Stimulated activated CD4-positive, alpha-beta T cell treated with anti-CD3 and anti-CD28 coated beads, Interleukin-2, amount 100 ng/mL, for 24 hours (primary cell): ENCODE data around the gene RALGAPB.
"Not testable (repeated sequence)": the region's sequence is repeated elsewhere in the genome, so short reads cannot be mapped to it uniquely, and the experiment has no call there.

Experiments
- DNase-seq, 2 donors: peaks; one replicate each; pipeline ENCODE4 v3.0.0-alpha.2; 2020

The RALGAPB gene

DNA sequence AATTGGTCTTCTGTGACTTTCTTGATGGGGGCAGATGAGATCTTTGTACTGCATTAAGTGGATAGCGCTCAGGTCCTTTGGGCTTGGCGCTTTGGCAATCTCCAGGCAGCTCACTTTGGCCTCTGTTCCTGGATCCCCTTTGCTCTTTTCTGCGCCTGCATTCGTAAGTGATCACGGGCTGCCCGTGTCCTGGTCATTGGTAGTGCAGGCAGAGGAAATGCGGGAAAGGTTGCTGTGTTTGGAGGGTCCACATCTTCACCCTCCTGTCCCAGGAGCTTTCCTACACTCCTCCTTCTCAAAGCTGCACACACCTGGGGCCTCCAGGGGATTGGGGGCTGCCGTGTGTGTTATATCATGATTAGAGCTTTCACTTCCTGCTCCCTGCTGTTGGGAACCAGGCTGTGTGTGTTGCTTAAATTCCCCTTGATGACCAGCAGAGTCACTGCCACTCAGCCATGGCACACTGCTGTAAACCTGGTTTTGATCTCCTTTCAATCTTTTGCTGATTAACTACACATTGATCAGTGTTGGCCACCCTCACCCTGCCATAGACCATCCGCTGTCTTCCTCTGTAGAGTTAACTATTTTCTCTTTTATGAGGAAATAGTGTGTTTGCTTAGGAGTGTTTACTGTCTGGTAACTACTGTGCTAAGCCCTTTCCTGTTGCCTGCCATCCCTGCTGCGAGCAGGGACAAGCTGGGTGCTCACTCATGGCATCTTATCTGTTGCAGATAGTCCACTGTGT, 24.5 kb upstream of the RALGAPB start:
- DNase-seq = no peak

DNA sequence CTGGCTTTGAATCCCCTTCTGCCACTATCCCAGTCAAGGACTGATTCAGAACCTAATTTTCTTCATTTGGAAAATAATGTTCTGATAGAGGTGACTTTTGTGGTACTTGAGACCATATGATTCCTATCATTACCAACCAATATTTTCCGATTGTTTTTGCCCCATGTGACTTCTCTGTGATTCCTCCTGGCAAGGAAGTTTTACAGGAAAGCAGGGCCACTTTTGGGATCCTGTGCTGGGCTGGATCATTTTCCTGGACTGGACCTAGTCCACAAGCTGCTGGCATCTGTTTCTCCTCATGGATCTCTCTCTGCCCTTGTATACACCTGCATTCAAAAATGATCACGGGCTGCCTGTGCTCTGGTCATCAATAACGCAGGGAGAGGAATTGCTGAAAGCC, 23.6 kb upstream of the RALGAPB start:
- no peak for DNase-seq

DNA sequence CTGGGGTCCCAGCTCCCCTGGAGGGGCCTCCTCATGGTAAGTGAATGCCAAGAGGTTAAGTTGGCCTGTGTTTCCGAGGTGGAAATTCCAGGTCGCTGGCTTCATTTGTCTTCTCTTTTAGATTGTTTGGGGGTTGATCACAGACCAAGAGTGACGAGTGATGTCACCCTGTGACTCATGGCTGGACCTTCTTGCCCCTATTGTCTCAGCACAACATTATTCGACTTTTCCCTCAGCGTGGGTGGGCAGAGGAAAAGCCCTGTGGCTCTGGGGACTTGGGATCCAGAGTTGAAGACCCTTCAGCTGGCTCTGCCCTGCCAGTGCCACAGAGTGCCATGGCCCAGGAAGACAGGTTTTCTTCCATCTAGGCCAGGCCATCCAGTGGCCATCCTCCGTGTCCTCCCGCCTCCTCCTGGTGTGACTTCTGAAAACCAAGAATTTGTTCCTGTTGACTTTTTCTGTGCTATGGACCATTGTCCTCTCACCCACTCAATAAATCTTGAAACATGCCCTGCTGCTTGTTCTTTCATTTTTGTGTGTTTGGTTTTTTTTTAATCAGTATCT, 22.1 kb upstream of the RALGAPB start:
- DNase-seq = no peak

DNA sequence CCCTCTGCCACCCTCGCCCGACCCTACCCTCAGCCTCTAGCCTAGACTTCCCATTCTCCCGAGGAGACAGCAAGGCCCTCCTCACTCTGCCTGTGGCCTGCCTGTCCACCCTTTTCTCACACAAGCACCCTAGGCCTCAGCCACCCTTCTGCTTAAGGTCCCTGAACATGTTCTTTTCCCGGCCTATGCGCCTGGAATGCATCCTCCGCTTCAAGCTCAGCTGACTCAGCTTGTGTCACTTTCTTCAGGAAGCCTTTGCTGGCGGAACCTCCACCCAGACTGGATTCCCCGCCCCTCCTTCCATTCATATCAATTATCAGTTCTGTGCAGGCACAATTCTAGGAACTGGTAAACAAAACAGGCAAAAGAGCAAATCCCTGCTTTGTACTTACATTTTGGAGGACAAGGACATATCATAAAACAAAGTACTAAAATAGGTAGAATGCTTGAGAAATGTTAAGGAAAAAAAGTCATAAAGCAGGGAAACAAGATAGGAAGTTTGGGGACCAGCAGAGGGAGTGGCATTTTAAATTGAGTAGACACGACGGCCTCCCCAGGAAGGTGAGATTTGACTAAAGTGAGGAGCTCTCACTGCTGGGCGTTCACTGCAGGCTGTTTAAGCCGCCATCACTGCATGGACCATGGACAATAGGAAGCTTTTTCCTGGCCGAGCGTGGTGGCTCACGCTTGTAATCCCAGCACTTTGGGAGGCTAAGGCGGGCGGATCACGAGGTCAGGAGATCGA, 19.6 kb upstream of the RALGAPB start:
- DNase-seq = no peak

DNA sequence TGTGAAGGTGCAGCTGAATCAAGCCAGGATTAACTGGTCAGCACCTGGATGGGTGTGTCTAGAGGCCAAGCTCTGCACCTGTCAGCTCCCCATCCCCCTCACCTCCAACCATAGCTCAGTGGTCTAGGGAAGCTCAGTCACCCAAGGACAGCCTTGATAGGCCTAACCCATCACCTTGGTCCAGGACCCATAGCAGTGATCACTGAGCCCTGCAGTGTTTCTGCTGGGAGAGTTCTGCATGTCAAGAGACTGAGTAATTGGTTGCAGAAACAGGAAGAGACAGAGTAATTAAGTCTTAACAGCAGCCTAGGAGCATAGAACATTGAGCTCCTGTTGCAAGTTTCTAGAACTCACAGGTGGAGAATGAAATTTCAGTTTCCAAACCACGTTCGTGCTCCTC, 18.7 kb upstream of the RALGAPB start:
- DNase-seq = no peak

DNA sequence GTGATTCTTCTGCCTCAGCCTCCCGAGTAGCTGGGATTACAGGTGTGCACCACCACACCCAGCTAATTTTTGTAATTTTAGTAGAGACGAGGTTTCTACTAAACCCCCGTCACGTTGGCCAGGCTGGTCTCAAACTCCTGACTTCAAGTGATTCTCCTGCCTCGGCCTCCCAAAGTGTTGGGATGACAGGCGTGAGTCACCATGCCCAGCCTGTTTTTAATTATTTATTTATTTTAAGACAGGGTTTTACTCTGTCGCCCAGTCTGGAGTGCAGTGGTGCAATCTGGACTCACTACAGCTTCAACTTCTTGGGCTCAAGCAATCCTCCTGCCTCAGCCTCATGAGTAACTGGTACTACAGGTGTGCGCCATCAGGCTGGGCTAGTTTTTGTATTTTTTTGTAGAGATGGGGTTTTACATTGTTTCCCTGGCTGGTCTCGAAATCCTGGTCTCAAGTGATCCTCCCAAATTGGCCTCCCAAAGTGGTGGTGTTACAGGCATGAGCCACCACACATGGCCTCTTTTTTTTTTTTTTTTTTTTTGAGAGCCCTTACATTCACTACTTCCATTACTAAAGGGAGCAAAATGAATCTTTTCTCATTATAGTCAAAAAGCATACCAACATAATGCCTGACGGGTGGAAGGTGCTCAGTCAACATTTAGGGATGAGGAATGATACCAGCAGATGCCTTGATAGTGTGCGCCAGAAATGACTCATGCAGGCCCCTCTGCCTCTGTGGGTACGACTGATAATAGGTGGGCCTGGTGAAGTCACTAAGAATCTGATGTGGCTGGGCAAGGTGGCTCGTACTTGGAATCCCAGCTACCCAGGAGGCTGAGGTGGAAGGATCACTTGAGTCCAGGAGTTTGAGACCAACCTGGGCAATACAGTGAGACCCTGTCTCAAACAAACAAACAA, 17.8 kb upstream of the RALGAPB start:
- no peak for DNase-seq

DNA sequence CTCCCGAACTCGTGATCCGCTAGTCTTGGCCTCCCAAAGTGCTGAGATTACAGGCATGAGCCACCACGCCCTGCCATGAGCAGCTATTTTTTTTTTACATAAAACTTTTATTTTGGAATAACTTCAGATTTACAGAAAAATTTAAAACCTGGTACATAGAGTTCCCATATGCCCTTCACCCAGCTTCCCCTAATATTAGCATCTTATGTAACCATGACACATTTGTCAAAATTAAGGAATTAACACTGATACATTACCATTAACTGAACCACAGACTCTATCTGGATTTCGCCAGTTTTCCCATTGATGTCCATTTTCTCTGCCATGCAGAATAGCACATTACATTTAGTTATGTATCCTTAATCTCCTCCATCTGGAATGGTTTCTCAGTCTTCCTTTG, 14.3 kb upstream of the RALGAPB start:
- no peak for DNase-seq

DNA sequence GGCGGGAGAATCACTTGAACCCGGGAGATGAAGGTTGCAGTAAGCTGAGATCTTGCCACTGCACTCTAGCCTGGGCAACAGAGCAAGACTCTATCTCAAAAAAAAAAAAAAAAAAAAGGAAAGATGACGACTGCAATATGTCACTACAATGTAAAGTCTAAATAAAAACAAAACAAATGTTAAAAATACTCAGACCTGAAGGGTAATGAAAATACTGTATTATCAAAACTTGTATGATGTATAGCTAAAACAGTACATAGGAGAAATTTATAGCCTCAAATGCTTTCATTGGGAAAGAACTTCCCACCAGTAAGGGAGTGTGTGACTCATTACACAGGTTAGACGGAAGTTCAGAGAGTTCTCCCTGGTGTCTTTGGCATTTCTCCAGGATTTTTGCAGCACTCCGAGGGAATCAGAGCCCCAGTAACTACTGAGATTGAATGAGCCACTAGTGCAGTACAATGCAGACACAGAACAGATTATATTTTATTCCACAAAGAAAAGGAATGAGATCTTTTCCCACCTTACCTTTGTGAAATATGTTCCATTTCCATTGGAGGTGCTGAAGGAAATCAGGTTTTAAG, 12.5 kb upstream of the RALGAPB start:
- DNase-seq = no peak

DNA sequence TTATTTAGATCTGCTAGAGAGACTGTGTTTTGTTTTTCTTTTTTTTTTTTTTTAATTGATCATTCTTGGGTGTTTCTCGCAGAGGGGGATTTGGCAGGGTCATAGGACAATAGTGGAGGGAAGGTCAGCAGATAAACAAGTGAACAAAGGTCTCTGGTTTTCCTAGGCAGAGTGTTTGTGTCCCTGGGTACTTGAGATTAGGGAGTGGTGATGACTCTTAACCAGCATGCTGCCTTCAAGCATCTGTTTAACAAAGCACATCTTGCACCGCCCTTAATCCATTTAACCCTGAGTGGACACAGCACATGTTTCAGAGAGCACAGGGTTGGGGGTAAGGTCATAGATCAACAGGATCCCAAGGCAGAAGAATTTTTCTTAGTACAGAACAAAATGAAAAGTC, 12.0 kb upstream of the RALGAPB start:
- DNase-seq = not testable (repeated sequence)

DNA sequence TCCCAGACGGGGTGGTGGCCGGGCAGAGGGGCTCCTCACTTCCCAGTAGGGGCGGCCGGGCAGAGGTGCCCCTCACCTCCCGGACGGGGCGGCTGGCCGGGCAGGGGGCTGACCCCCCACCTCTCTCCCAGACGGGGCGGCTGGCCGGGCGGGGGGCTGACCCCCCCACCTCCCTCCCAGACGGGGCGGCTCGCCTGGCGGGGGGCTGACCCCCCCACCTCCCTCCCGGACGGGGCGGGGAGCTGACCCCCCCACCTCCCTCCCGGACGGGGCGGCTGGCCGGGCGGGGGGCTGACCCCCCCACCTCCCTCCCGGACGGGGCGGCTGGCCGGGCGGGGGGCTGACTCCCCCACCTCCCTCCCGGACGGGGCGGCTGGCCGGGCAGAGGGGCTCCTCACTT, 11.5 kb upstream of the RALGAPB start:
- DNase-seq = not testable (repeated sequence)

DNA sequence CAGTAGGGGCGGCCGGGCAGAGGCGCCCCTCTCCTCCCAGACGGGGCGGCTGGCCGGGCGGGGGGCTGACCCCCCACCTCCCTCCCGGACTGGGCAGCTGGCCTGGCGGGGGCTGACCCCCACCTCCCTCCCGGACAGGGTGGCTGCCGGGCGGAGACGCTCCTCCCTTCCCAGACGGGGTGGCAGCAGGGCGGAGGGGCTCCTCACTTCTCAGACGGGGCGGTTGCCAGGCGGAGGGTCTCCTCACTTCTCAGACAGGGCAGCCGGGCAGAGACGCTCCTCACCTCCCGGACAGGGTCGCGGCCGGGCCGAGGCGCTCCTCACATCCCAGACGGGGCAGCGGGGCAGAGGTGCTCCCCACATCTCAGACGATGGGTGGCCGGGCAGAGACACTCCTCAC, 11.1 kb upstream of the RALGAPB start:
- not testable (repeated sequence) for DNase-seq

DNA sequence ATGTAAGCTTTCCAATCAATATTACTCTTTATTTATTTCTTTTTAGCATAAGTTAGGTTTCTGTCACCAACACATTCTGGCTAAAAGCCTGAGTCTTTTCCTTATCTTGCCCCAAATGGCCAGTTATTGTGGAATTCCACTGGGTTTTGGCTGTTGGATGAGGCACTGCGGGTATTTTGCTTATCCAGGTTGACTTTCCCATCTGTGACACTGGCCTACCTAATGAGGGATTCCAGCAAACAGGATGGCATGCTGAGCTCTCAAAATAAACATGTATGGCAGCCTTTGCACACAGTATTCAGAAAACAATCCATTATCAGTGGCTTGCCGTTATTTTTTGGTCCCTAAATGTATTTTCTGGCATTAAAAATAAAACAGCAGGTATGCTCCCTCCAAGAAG, 6.5 kb upstream of the RALGAPB start:
- DNase-seq = no peak

DNA sequence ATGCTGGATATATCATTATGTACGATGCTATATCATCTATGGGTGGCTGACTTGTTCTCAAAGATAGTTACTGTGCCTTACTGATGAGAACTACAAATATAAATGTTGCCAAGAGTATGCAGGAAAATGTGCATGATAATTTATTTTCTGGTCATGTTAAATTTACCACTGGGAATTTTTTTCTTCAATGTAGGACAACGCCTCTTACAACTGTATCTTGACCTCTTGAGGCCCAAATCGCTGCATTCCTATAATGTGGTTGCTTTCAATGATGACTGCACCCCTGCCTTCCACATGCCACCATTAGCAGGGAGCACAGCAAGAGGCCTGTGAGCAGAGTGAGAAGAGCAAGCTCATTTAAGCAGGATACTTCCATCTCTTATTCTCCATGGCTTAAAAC, 5.7 kb upstream of the RALGAPB start:
- no peak for DNase-seq

DNA sequence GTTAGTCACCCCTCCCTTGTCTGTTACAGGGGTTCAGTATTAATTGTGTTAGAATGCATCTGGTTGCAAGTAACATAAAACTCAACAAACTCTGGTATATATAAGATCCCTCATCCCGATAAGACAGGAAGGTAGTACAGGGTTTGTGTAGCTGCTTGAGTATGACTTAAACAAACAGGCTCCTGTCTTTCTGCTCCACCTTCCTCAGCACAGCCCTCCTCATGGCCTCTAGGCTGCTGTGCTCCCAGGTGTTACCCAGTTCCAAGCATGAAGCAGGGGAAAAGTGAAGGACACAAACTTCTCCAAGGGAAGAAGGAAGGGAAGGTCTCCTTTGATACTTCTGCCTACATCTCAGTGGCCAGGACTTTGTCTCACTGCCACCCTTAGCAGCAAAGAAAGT, 1.4 kb upstream of the RALGAPB start:
- DNase-seq = no peak

DNA sequence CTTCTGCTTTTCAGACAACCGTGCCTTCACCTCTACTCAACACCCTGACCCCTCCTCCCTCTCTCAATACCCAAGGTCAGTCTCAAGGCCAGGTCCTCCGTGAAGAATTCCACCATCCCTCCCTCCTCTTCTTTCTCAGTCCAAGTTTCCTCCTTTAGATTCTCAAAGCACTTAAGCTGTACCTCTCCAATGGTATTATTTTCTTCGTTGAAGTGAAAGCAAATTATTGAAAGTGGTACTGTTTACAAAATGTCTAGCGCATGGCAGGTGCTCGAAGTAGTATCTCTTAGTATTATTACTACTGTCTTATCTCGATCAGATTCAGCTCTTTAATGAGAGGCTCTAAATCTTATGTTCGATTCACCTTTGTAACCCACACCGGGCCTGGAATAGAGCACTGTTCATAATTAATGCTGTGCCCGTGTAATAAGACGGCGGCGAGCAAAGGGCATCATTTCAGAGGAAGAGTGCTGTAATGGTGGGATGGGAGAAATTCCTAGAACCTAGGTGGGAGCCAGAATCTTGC, 593 bp upstream of the RALGAPB start:
- no peak for DNase-seq

DNA sequence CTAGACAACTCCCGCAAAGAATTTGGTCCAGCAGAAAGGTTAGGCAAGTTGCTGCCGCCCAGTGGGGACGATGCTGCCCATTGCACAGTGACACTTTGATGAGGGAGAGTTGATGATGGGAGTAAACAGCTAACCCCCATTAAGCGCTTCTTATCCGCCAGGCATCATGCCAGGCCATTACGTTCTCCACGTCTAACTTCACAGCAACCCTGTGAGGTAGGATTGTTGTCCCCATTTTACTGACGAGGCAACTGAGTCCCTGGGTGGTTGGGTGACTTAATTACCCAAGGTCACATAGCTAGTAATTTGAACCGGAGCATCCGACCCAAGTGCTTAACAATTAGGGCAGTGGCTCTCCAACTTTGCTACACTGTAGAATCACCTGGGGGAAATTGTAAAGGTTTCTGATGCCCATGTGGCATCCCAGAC, 738 bp downstream of the RALGAPB start:
- no peak for DNase-seq

DNA sequence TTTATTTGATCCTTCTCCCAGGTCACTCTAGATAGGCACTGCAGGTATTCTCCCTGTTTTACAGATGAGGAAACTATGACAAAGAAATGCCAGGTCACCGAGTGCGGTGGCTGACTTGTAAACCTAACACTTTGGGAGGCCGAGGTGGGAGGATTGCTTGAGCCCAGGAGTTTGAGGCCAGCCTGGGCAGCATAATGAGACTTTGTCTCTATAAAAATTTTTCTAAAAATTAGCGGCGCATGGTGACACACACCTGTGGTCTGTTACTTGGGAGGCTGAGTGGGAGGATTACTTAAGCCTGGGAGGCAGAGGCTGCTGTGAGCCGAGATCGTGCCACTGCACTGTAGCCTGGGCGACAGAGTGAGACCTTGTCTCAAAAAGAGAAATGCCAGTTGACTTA, 5.1 kb downstream of the RALGAPB start:
- DNase-seq = no peak

DNA sequence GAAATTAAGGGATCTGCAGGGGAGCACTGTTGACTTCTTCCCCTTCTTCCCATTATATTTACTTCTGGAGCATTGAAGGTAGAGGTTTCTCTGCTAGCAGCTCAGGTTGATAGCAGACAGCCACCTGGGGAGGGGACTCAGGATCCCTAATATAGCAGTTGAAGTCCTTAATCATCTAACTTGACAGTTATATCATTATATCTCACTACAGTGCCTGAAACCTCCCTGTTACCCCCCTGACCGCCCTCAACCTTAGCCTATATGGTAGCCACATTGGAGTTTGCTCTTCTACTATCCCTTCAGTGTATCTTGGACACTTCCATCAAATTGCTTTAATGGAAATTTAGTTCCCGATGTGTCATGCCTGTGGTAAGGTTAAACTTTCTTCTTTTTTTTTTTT, 7.0 kb downstream of the RALGAPB start:
- DNase-seq = no peak

DNA sequence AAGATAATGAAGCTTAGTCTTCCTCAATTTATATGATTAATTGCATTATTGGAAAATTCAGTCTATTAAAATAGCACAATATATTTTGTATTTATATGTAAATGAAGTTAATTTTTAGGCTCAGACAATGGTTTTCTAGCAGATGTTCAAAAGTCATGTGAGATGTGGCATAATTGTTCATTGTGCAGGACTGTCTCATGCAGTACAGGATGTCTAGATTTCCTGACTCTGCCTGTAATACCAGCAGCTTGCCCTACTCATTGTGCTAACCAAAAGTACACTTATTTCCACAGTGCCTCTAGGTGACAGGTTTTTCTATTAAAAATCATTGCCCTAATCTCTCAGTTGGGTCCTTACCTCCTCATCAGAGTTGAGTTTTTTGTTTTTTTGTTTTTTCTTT, 12.4 kb downstream of the RALGAPB start:
- DNase-seq = no peak

DNA sequence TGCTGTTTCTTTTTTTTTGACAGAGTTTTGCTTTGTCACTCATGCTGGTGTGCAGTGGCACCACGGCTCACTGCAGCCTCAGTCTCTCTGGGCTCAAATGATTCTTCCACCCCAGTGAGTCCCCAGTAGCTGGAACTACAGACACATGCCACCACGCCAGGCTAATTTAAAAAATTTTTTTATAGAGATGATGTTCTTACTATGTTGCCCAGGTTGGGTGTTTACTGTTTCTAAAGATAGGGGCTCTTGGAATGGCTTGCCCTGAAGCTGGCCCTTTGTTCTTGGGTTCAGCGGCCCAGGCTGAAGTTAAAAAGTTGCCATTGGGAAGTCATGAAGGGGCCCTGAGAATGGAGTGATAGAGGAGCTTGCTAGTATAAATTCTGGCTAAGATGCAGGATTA, 16.5 kb downstream of the RALGAPB start:
- no peak for DNase-seq

DNA sequence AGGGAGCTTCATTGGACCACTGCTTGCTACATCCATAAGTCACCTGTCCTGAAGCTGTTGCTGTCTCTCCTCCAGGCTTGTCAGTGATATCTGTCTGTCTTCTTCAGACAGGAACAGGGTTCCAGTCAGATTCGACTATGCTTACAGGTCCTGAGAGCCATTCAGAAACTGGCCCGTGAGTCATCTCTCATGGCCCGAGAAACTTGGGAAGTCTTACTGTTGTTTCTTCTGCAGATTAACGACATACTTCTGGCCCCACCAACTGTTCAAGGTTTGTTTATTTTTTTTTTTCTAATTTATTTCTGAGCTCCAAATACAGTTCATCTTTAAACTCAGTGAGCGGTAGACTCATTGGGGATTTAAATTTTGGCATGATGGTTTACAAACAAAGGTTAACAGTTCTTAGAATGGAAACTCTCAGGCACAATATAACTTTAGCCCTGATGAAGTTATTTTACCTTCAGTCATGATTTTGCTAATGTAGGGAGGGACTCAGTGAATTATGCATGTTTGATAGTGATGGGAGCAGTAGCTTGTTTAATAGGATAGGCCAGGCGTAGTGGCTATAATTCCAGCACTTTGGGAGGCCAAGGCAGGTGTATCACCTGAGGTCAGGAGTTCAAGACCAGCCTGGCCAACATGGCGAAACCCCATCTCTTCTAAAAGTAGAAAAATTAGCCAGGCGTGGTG, 24.7 kb downstream of the RALGAPB start:
- DNase-seq = no peak

DNA sequence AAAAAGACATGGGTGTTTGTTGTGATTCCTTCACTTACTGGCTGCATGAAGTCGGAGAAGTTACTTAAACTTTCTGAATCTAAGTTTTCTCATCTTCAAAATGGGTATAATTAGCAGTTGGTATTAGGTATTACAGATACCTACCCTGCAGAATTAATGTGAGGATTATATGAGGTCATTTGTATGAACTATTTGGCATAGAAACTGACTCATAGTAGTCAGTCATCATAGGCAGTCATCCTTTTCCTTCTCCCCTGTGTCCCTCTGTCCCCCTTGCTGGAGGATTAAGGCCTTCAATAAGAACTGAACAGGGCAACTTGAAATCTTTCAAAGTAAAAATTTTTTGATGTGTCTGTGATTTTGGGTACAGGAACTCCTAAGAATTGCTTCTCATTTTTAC, 26.3 kb downstream of the RALGAPB start:
- DNase-seq = no peak
